HEK293T (cell line): ENCODE results near the gene OR2H1.

Experiments used
- CTCF ChIA-PET: fragments of 350-600 bp; formaldehyde crosslinking; extraction: SDS; loops from one replicate; lab custom pipeline; 2021; ENCODE audit warnings: antibody characterized with exemption, inconsistent platforms; lab: Yijun Ruan, JAX
- POLR2A ChIA-PET: fragments of 350-600 bp; formaldehyde crosslinking; extraction: SDS; loops from one replicate; lab custom pipeline; 2020; ENCODE audit warnings: antibody characterized with exemption, inconsistent platforms; lab: Yijun Ruan, JAX
- DNase-seq: peaks from one replicate; pipeline ENCODE4 v3.0.0; 2012; ENCODE audit warnings: mixed read lengths; ENCODE audit errors: extremely low spot score
- ARNT ChIP-seq: fragments of 450-650 bp; IDR thresholded peaks from 2 replicates; pipeline ENCODE4 v1.6.1; 2017; ENCODE audit warnings: mild to moderate bottlenecking
- BHLHE40 ChIP-seq: fragments of 450-650 bp; IDR thresholded peaks from 2 replicates; pipeline ENCODE4 v1.6.1; 2016; ENCODE audit warnings: mild to moderate bottlenecking, moderate library complexity, borderline replicate concordance
- CTBP1 ChIP-seq: fragments of 450-650 bp; IDR thresholded peaks from 2 replicates; pipeline ENCODE4 v1.6.1; 2016; ENCODE audit warnings: borderline replicate concordance
- ELF4 ChIP-seq: fragments of 450-650 bp; IDR thresholded peaks from 2 replicates; pipeline ENCODE4 v1.6.1; 2017; ENCODE audit warnings: antibody characterized with exemption
- FOXA1 ChIP-seq: fragments of 450-650 bp; IDR thresholded peaks from 2 replicates; pipeline ENCODE4 v1.6.1; 2016; ENCODE audit warnings: mild to moderate bottlenecking
- FOXK2 ChIP-seq: fragments of 450-650 bp; IDR thresholded peaks from 2 replicates; pipeline ENCODE4 v1.6.1; 2016; ENCODE audit warnings: mild to moderate bottlenecking
- FOXM1 ChIP-seq: fragments of 450-650 bp; IDR thresholded peaks from 2 replicates; pipeline ENCODE4 v1.6.1; 2017; ENCODE audit warnings: mild to moderate bottlenecking, borderline replicate concordance
- HDGF ChIP-seq: fragments of 450-650 bp; IDR thresholded peaks from 2 replicates; pipeline ENCODE4 v1.6.1; 2017; ENCODE audit warnings: antibody characterized with exemption, borderline replicate concordance
- L3MBTL2 ChIP-seq: fragments of 450-650 bp; conservative IDR thresholded peaks from 2 replicates; pipeline ENCODE4 v1.6.1; 2016; ENCODE audit warnings: mild to moderate bottlenecking
- LEF1 ChIP-seq: fragments of 450-650 bp; IDR thresholded peaks from 2 replicates; pipeline ENCODE4 v1.6.1; 2017; ENCODE audit warnings: mild to moderate bottlenecking, borderline replicate concordance
- NFRKB ChIP-seq: fragments of 450-650 bp; IDR thresholded peaks from 2 replicates; pipeline ENCODE4 v1.6.1; 2016; ENCODE audit warnings: mild to moderate bottlenecking, moderate library complexity
- SP1 ChIP-seq: fragments of 450-650 bp; IDR thresholded peaks from 2 replicates; pipeline ENCODE4 v1.6.1; 2017
- SUZ12 ChIP-seq: fragments of 450-650 bp; IDR thresholded peaks from 2 replicates; pipeline ENCODE4 v1.6.1; 2016; ENCODE audit warnings: mild to moderate bottlenecking
- TARDBP ChIP-seq: fragments of 450-650 bp; IDR thresholded peaks from 2 replicates; pipeline ENCODE4 v1.6.1; 2016
- ZNF384 ChIP-seq: fragments of 450-650 bp; IDR thresholded peaks from 2 replicates; pipeline ENCODE4 v1.6.1; 2016
- TF ChIP-seq, protein P1 (sequence below): fragments of 450-650 bp; IDR thresholded peaks from 2 replicates; pipeline ENCODE4 v1.6.1; 2016

Gene OR2H1

DNA sequence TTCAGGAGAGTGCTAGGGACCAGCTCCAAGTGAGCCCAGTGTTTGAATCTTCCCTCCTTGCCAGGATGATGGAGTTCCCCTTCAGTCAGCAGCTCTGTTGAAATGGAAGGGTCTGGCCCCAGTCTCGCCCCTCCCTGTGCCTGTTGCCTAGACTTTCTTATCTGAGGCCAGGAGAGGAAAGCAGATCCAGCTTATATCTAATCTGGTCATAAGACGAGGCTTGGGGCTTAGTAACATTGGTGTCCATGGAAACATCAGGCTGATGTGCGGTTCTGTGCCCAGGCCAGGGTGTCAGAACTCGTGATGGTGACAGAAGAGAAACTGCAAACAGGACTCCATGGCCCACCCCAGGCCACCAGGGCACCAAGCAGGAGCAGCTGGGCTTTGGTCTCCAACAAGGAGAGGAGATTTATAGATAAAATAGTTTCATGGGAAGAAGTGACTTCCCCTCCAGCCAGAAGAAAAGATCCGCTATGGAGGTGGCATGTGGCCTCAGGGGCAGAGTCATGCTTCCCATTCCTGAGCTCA is 21.0 kb downstream of the OR2H1 start:
- no peak for DNase-seq
- ChIA-PET POLR2A (no interaction called here), CTCF (no interaction called here)
- TF ChIP-seq BHLHE40 (no peak), ZNF384 (no peak), HDGF (no peak), SUZ12 (no peak), ARNT (no peak), SP1 (no peak), FOXA1 (no peak), NFRKB (no peak), TARDBP (no peak), CTBP1 (no peak), L3MBTL2 (no peak), ELF4 (no peak), FOXM1 (no peak), FOXK2 (no peak), LEF1 (no peak)
- TF ChIP-seq, protein P1, sequence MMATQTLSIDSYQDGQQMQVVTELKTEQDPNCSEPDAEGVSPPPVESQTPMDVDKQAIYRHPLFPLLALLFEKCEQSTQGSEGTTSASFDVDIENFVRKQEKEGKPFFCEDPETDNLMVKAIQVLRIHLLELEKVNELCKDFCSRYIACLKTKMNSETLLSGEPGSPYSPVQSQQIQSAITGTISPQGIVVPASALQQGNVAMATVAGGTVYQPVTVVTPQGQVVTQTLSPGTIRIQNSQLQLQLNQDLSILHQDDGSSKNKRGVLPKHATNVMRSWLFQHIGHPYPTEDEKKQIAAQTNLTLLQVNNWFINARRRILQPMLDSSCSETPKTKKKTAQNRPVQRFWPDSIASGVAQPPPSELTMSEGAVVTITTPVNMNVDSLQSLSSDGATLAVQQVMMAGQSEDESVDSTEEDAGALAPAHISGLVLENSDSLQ, result no peak

DNA sequence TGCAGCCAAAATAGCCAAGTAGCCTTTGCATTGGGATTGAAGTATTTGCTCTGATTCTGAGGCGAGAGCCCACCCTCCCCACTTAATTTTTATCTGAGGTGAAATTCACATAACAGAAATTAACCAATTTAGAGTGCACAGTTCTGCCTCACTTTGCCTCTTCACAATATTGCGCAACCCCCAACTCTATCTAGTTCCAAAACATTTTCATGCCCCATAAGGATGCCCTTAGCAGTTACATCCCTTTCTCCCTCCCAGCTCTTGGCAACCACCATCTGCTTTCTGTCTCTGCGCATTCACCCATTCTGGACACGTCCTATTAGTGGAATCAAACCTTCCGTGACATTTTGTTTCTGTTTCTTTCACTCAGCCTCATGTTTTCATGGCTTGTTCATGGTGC is 21.8 kb downstream of the OR2H1 start:
- DNase-seq, result no peak
- TF ChIP-seq L3MBTL2, result no peak
- TF ChIP-seq FOXM1, result no peak
- no peak for TF ChIP-seq SP1
- no peak for TF ChIP-seq ELF4
- TF ChIP-seq, protein P1, result no peak
- no peak for TF ChIP-seq TARDBP
- TF ChIP-seq BHLHE40, result no peak
- no peak for TF ChIP-seq LEF1
- TF ChIP-seq FOXA1, result no peak
- POLR2A ChIA-PET, result no interaction called here
- CTCF ChIA-PET, result no interaction called here

DNA sequence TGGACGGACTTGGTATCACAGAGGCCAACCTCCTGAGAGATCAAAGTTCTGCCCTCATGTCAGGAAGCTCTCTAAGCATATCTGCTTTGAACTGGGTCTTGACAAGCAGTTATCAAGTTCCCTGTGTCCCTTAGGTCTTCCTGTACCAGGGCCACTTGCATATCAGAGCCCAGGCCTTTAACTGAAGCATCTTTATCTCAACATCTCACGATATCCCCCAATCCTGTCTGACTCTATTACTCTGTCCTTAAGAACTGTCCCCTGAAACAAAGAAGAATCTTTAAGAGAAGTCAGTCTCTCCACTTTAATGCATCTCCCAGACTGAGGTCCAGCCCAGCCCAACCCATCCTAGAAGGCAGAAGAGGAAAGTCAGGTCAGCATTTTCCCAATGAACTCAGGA is 22.6 kb downstream of the OR2H1 start:
- no peak for TF ChIP-seq FOXM1
- no peak for TF ChIP-seq ARNT
- TF ChIP-seq FOXK2, result no peak
- CTCF ChIA-PET, result no interaction called here
- POLR2A ChIA-PET, result no interaction called here
- no peak for DNase-seq

DNA sequence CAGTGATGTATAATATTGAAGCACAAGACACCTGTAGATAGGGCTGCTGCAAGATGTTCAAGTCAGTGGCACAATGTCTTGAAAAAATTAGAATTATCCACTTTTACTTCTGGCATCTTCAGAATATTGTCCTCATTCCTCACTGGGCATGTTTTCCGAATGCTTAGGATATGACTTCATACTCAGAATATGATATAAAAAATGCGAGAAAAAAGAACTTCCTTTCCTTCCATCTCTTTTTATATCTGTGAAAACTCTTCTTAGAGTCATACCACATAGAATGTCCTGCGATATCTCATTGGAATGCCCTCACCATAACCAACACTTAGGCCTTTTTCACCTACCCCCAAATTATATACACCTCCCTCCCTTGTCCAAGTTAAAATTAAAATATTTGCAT is 26.2 kb downstream of the OR2H1 start:
- TF ChIP-seq L3MBTL2 (no peak), TARDBP (no peak), ARNT (no peak), ZNF384 (no peak), NFRKB (no peak)
- no peak for DNase-seq
- ChIA-PET CTCF (interaction anchor here (0.6 to 0.7 kb wide), 2 partner anchors 181 to 1124 kb away, joined by 3 to 5 read pairs; partner anchors contain the start of gene OR14J1), POLR2A (no interaction called here)

DNA sequence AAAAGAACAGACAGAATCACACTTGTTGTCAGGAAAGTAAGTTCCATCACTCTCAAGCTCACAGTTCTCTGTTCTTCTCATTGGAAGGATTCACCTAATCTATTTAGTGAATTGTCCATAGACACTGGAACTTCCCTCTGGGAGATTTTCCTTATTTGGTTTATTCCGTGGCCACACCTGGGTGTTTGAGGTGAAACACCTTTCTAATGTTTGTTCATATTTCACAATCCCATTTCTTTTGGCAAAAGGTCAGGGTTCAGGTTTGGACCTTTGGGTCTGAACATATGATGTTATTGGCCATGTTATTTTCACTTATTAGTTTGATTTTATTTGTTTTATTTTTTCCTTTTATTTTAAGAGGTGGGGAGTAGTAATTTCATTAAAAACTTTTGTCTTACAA is 26.8 kb downstream of the OR2H1 start:
- ChIA-PET CTCF (interaction anchor here (0.6 kb wide), 1 partner anchor 133 kb away, joined by 4 read pairs; no protein-coding TSS in a partner anchor), POLR2A (no interaction called here)
- DNase-seq, result no peak
- TF ChIP-seq ZNF384 (no peak), FOXK2 (no peak), FOXA1 (no peak), BHLHE40 (no peak), LEF1 (no peak), L3MBTL2 (no peak), NFRKB (no peak), TARDBP (no peak), SUZ12 (no peak), ELF4 (no peak), SP1 (no peak), HDGF (no peak), ARNT (no peak), CTBP1 (no peak), FOXM1 (no peak)
- TF ChIP-seq, protein P1, result no peak

GRCh38 chr6:29486577-29486976 is 29.6 kb downstream of the OR2H1 start:
- DNase-seq, result no peak
- ChIA-PET CTCF (no interaction called here), POLR2A (no interaction called here)
- TF ChIP-seq ARNT (no peak), ELF4 (no peak), FOXM1 (no peak), LEF1 (no peak), HDGF (no peak), ZNF384 (no peak), SUZ12 (no peak), TARDBP (no peak)
- TF ChIP-seq, protein P1, result no peak
